IMR-90 (cell line): Measurements from ENCODE around the gene S100A12. TPM values are rescaled to one million over a fixed set of nuclear protein-coding genes. Genes with fewer than 3 reads are reported as not detected.

Experiments
- ATAC-seq: fragments of 200-7000 bp; cut with Tn5 transposase; 2 replicates; pipeline ENCODE4 v1.9.1; 2020; ENCODE audit warnings: low read depth, mild to moderate bottlenecking, moderate library complexity
- BruUV-seq: library from RNA; stranded (reverse); fragments of 400-500 nt; replicated peaks from 2 replicates; lab custom pipeline; 2021; lab: Mats Ljungman, UMichigan
- CTCF ChIA-PET: fragments of 300-600 bp; formaldehyde crosslinking; extraction: SDS; loops from one replicate; lab custom pipeline; 2021; ENCODE audit warnings: antibody characterized with exemption; lab: Yijun Ruan, JAX
- POLR2A ChIA-PET: fragments of 300-600 bp; sonication (Branson Sonifier 250); formaldehyde crosslinking; loops from one replicate; lab custom pipeline; 2022; ENCODE audit warnings: antibody characterized with exemption; ENCODE audit not compliant: unreplicated experiment; lab: Charles Lee
- DNase-seq: peaks from one replicate; pipeline ENCODE4 v3.0.0; 2013
- H2AFZ ChIP-seq: replicated peaks from 2 replicates; pipeline ENCODE3; 2013; ENCODE audit warnings: low read length, mild to moderate bottlenecking; ENCODE audit not compliant: poor library complexity
- H2AK5ac ChIP-seq: 2 replicates; pipeline ENCODE4 v1.6.1; 2013; ENCODE audit warnings: low read depth, low read length, inconsistent platforms
- H2AK9ac ChIP-seq: replicated peaks from 2 replicates; pipeline ENCODE3; 2013; ENCODE audit warnings: mild to moderate bottlenecking, low read depth, low read length, moderate library complexity; ENCODE audit not compliant: poor library complexity
- H2BK120ac ChIP-seq: 2 replicates; pipeline ENCODE4 v1.6.1; 2013; ENCODE audit warnings: low read depth, low read length, inconsistent platforms
- H2BK15ac ChIP-seq: 3 replicates; pipeline ENCODE4 v1.6.1; 2013; ENCODE audit warnings: low read depth, low read length, inconsistent platforms
- H2BK20ac ChIP-seq: 2 replicates; pipeline ENCODE4 v1.6.1; 2013; ENCODE audit warnings: low read depth, mild to moderate bottlenecking, inconsistent platforms, low read length, moderate library complexity
- H2BK5ac ChIP-seq: 2 replicates; pipeline ENCODE4 v1.6.1; 2013; ENCODE audit warnings: mild to moderate bottlenecking, low read depth, low read length, inconsistent platforms; ENCODE audit not compliant: poor library complexity, severe bottlenecking
- H3K14ac ChIP-seq: replicated peaks from 2 replicates; pipeline ENCODE4 v1.6.1; 2013; ENCODE audit warnings: low read depth, low read length, inconsistent platforms
- H3K18ac ChIP-seq: 2 replicates; pipeline ENCODE4 v1.6.1; 2013; ENCODE audit warnings: low read depth, low read length, control low read depth
- H3K23ac ChIP-seq: 2 replicates; pipeline ENCODE4 v1.6.1; 2013; ENCODE audit warnings: low read depth, low read length, inconsistent platforms
- H3K27ac ChIP-seq: 2 replicates; pipeline ENCODE4 v1.5.1; 2013; ENCODE audit warnings: mild to moderate bottlenecking, control low read depth, low read length; ENCODE audit not compliant: insufficient read depth
- H3K27me3 ChIP-seq: 2 replicates; pipeline ENCODE4 v1.6.1; 2013; ENCODE audit warnings: low read length; ENCODE audit not compliant: control insufficient read depth, insufficient read depth
- H3K36me3 ChIP-seq: 2 replicates; pipeline ENCODE4 v1.6.1; 2013; ENCODE audit warnings: low read length, mixed read lengths; ENCODE audit not compliant: control insufficient read depth, insufficient read depth
- H3K4ac ChIP-seq: 2 replicates; pipeline ENCODE4 v1.6.1; 2013; ENCODE audit warnings: low read depth, low read length, inconsistent platforms
- H3K4me1 ChIP-seq: 2 replicates; pipeline ENCODE4 v1.6.1; 2013; ENCODE audit warnings: low read length, mixed read lengths; ENCODE audit not compliant: control insufficient read depth, insufficient read depth
- H3K4me2 ChIP-seq: 2 replicates; pipeline ENCODE4 v1.6.1; 2013; ENCODE audit warnings: low read depth, mild to moderate bottlenecking, control low read depth, low read length, moderate library complexity
- H3K4me3 ChIP-seq: 2 replicates; pipeline ENCODE4 v1.5.1; 2013; ENCODE audit warnings: low read depth, mild to moderate bottlenecking, control low read depth, low read length, moderate library complexity; ENCODE audit not compliant: insufficient read depth
- H3K56ac ChIP-seq: 2 replicates; pipeline ENCODE4 v1.6.1; 2013; ENCODE audit warnings: low read length, inconsistent platforms; ENCODE audit not compliant: insufficient read depth; ENCODE audit errors: extremely low read depth
- H3K79me1 ChIP-seq, 2 experiments: 2 replicates each; pipeline ENCODE4 v1.6.1; 2013; ENCODE audit warnings: low read length in 2 of 2, inconsistent platforms in 1 of 2, low read depth in 1 of 2
- H3K9ac ChIP-seq: 2 replicates; pipeline ENCODE4 v1.6.1; 2013; ENCODE audit warnings: low read depth, low read length, control low read depth
- H3K9me1 ChIP-seq: 2 replicates; pipeline ENCODE4 v1.6.1; 2013; ENCODE audit warnings: low read length, inconsistent platforms; ENCODE audit not compliant: insufficient read depth
- H3K9me3 ChIP-seq: 2 replicates; pipeline ENCODE4 v1.6.1; 2013; ENCODE audit warnings: low read length; ENCODE audit not compliant: control insufficient read depth, insufficient read depth
- H4K20me1 ChIP-seq: 2 replicates; pipeline ENCODE4 v1.6.1; 2013; ENCODE audit warnings: low read length, inconsistent platforms; ENCODE audit not compliant: insufficient read depth
- H4K5ac ChIP-seq: 2 replicates; pipeline ENCODE4 v1.6.1; 2013; ENCODE audit warnings: mild to moderate bottlenecking, low read depth, low read length, control low read depth
- H4K8ac ChIP-seq, 2 experiments: 2 replicates each; pipeline ENCODE4 v1.6.1; 2013; ENCODE audit warnings: low read depth in 2 of 2, low read length in 2 of 2, control low read depth in 1 of 2, inconsistent platforms in 1 of 2
- H4K91ac ChIP-seq: 2 replicates; pipeline ENCODE4 v1.6.1; 2013; ENCODE audit warnings: low read depth, low read length, inconsistent platforms; ENCODE audit not compliant: insufficient read depth
- BHLHE40 ChIP-seq: fragments of 150-350 bp; IDR thresholded peaks from 2 replicates; pipeline ENCODE4 v1.6.1; 2016; ENCODE audit warnings: mild to moderate bottlenecking, low read depth, low read length
- CEBPB ChIP-seq: IDR thresholded peaks from 2 replicates; pipeline ENCODE4 v1.6.1; 2012; ENCODE audit warnings: low read depth, low read length, improper control_type of control experiment
- CHD1 ChIP-seq: IDR thresholded peaks from 2 replicates; pipeline ENCODE4 v1.6.1; 2012; ENCODE audit warnings: low read depth, low read length, improper control_type of control experiment
- CTCF ChIP-seq: conservative IDR thresholded peaks from 2 replicates; pipeline ENCODE4 v1.5.1; 2012; ENCODE audit warnings: mild to moderate bottlenecking, low read depth, low read length, improper control_type of control experiment
- ELK1 ChIP-seq: fragments of 150-350 bp; IDR thresholded peaks from 2 replicates; pipeline ENCODE4 v1.6.1; 2016; ENCODE audit warnings: low read depth, mild to moderate bottlenecking, low read length, moderate library complexity, borderline replicate concordance
- FOS ChIP-seq: fragments of 150-350 bp; IDR thresholded peaks from 2 replicates; pipeline ENCODE4 v1.6.1; 2016; ENCODE audit warnings: low read depth, low read length
- MAFK ChIP-seq: IDR thresholded peaks from 2 replicates; pipeline ENCODE4 v1.6.1; 2012; ENCODE audit warnings: low read depth, low read length, improper control_type of control experiment
- MAZ ChIP-seq: IDR thresholded peaks from 2 replicates; pipeline ENCODE4 v1.6.1; 2012; ENCODE audit warnings: low read depth, mild to moderate bottlenecking, low read length, improper control_type of control experiment, moderate library complexity, borderline replicate concordance
- MXI1 ChIP-seq: IDR thresholded peaks from 2 replicates; pipeline ENCODE4 v1.6.1; 2012; ENCODE audit warnings: low read depth, mild to moderate bottlenecking, low read length, moderate library complexity, borderline replicate concordance
- NFE2L2 ChIP-seq: fragments of 150-350 bp; IDR thresholded peaks from 2 replicates; pipeline ENCODE4 v1.6.1; 2016; ENCODE audit warnings: low read depth, mild to moderate bottlenecking, low read length
- POLR2A ChIP-seq: IDR thresholded peaks from 2 replicates; pipeline ENCODE4 v1.6.1; 2012; ENCODE audit warnings: mild to moderate bottlenecking, low read depth, low read length
- RAD21 ChIP-seq: IDR thresholded peaks from 2 replicates; pipeline ENCODE4 v1.6.1; 2012; ENCODE audit warnings: low read length, improper control_type of control experiment
- RCOR1 ChIP-seq: IDR thresholded peaks from 2 replicates; pipeline ENCODE4 v1.6.1; 2012; ENCODE audit warnings: mild to moderate bottlenecking, low read length, improper control_type of control experiment; ENCODE audit not compliant: insufficient replicate concordance
- RFX5 ChIP-seq: IDR thresholded peaks from 2 replicates; pipeline ENCODE4 v1.8.0; 2012; ENCODE audit warnings: low read depth, mild to moderate bottlenecking, low read length, moderate library complexity
- SMC3 ChIP-seq: fragments of 150-350 bp; IDR thresholded peaks from 2 replicates; pipeline ENCODE4 v1.6.1; 2016; ENCODE audit warnings: low read depth, mild to moderate bottlenecking, antibody characterized with exemption, low read length, moderate library complexity
- USF2 ChIP-seq: fragments of 150-350 bp; IDR thresholded peaks from 2 replicates; pipeline ENCODE4 v1.6.1; 2017; ENCODE audit warnings: mild to moderate bottlenecking, antibody characterized with exemption, low read length, low read depth
- WGBS, 2 experiments: methylation state at CpG; one replicate each; pipeline versions ENCODE4 v1.1.5 to v1.1.7; 2013; ENCODE audit warnings: missing lambda C conversion rate in 2 of 2; ENCODE audit not compliant: insufficient read length in 1 of 2; ENCODE audit errors: extremely low coverage in 2 of 2; 5-methylcytosine and 5-hydroxymethylcytosine counted together
- dilution Hi-C: fragments of 300-500 bp; cut with HindIII; formaldehyde crosslinking; loops from one replicate; pipeline ENCODE4 v1.14.3; 2018; ENCODE audit warnings: low sequenced_read_pairs; ENCODE audit not compliant: unreplicated experiment
- in situ Hi-C: fragments of 300-500 bp; cut with MboI; formaldehyde crosslinking; loops from 3 replicates; pipeline ENCODE4 v1.14.3; 2019; ENCODE audit warnings: low sequenced_read_pairs, inconsistent platforms, mixed read lengths
- intact Hi-C: fragments of 100-400 bp; cut with micrococcal nuclease; formaldehyde crosslinking; loops from 2 replicates; pipeline ENCODE4 v1.10.0; 2022
- polyA plus RNA-seq, 3 experiments: library from polyadenylated mRNA; depleted of rRNA; stranded (reverse); fragments of >200 nt; gene quantifications; 2 replicates each; pipeline ENCODE4 v1.2.3, GENCODE V29; 2012; ENCODE audit warnings: low replicate concordance in 1 of 3
- total RNA-seq: library from RNA; depleted of rRNA; stranded (reverse); fragments of >200 nt; gene quantifications from 2 replicates; pipeline ENCODE4 v1.2.3, GENCODE V29; 2012

Gene S100A12
- total and polyA plus RNA-seq, 2 of the 4 experiments (the other 2 are of a cell fraction) = not detected

GRCh38 chr1:153333902-153334301 is 41.5 kb downstream of the S100A12 start:
- H4K20me1 ChIP-seq = no peaks in the 10 kb centered on the region
- H2BK120ac ChIP-seq = no peak overlapping the region
- H3K18ac ChIP-seq = no peak overlapping the region
- POLR2A ChIA-PET = no interaction called here
- H3K27me3 ChIP-seq = no peaks in the 10 kb centered on the region
- no peaks in the 10 kb centered on the region for H3K4me1 ChIP-seq
- CTCF ChIA-PET = no interaction called here
- DNase-seq (no peak), ATAC-seq (no peak)
- no peak overlapping the region for H3K9ac ChIP-seq
- H2BK5ac ChIP-seq = no peak overlapping the region
- H4K91ac ChIP-seq = no peak overlapping the region
- H3K56ac ChIP-seq = no peak overlapping the region
- BruUV-seq = no TSS peak
- no peak overlapping the region for H3K23ac ChIP-seq
- dilution Hi-C loops = no loop called here
- no peak overlapping the region for H3K4ac ChIP-seq
- no peak overlapping the region for H3K4me3 ChIP-seq
- no peak overlapping the region for H4K8ac ChIP-seq
- no CpG with 5 or more reads among the region's 1 CpG for WGBS, 2 experiments
- H3K9me3 ChIP-seq = no peaks in the 10 kb centered on the region
- no peak overlapping the region for H3K14ac ChIP-seq
- intact Hi-C loops = no loop called here
- H2AFZ ChIP-seq = no peak overlapping the region
- no peak overlapping the region for H2BK15ac ChIP-seq
- TF ChIP-seq RFX5 (no peak), RCOR1 (no peak), USF2 (no peak), CHD1 (no peak), BHLHE40 (no peak), FOS (no peak), CTCF (no peak), NFE2L2 (no peak), MXI1 (no peak), ELK1 (no peak), SMC3 (no peak), MAZ (no peak), POLR2A (no peak), CEBPB (no peak), RAD21 (no peak), MAFK (no peak)
- H3K79me1 ChIP-seq = no peaks in the 10 kb centered on the region
- H3K9me1 ChIP-seq = no peaks in the 10 kb centered on the region
- H3K36me3 ChIP-seq = no peaks in the 10 kb centered on the region
- H3K4me2 ChIP-seq = no peak overlapping the region
- no peak overlapping the region for H4K5ac ChIP-seq
- H2AK5ac ChIP-seq = no peak overlapping the region
- no peak overlapping the region for H3K27ac ChIP-seq
- no peak overlapping the region for H2AK9ac ChIP-seq
- H2BK20ac ChIP-seq = no peak overlapping the region
- in situ Hi-C loops = no loop called here
